Right ventricle myocardium superior (tissue), 1 donor: ENCODE results near the gene SH3GLB2. TPM values are rescaled to one million over a fixed set of nuclear protein-coding genes. Genes with fewer than 3 reads are reported as not detected.
"Not testable (repeated sequence)": the region's sequence is repeated elsewhere in the genome, so short reads cannot be mapped to it uniquely, and the experiment has no call there.

ENCODE experiments used
- ATAC-seq: fragments of 200-7000 bp; cut with Tn5 transposase; one replicate; pipeline ENCODE4 v1.9.1; 2020; ENCODE audit warnings: mild to moderate bottlenecking; ENCODE audit not compliant: poor library complexity
- DNase-seq: peaks from one replicate; pipeline ENCODE4 v3.0.0-alpha.2; 2020
- intact Hi-C: fragments of 100-400 bp; cut with DNase I; formaldehyde crosslinking; loops from one replicate; pipeline ENCODE4 v1.11.2; 2022
- total RNA-seq: library from RNA; stranded (reverse); fragmentation: NEBNext Ultra II Directional; extraction: Animal tissue kit (Norgen Biotek cat#: 25700); gene quantifications from one replicate; pipeline ENCODE4 v1.2.1, GENCODE V29; 2021
- donor health status: DM: no; HTN: yes; CAD: no; lungs with severe emphysema.

SH3GLB2 gene
- total RNA-seq, 1 donor from 2014 or later = 30.8 TPM

DNA sequence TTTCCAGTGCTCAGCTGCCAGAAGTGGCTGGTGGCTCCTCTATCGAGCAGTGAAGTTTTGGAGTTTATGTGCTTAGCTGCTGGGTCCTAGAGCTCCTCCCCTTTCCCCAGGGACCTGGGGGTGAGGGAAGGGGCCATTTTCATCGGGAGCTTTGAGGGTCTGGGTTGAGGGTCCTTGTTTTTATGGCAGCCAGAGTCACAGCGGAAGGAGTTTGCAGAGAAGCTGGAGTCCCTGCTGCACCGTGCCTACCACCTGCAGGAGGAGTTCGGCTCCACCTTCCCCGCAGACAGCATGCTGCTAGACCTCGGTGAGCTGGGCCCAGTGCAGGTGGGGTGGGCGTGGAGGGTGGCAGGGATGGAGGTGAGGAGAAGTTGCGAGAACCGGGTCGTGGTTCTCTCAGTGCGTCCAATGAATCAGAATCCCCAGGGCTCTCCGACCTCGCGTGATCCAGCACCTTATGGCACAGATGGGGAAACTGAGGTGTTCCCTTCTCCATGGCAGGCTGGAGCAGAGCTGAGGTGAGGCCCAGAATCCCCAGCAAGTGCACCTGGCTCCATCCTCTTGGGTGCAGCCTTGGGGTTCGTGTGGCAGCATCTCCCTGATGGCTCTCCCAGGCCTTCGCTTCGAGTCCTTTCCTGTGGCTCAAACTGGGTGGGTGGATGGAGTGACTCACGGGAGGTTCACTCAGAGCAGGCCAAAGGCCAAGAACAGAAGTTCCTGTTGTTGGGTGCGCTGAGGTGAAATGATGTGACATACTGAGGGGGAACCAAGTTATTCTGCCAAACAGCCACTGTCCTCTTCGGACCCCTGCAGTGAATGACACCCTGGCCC lies 31.0 kb upstream of the SH3GLB2 start:
- intact Hi-C loops = no loop called here

DNA sequence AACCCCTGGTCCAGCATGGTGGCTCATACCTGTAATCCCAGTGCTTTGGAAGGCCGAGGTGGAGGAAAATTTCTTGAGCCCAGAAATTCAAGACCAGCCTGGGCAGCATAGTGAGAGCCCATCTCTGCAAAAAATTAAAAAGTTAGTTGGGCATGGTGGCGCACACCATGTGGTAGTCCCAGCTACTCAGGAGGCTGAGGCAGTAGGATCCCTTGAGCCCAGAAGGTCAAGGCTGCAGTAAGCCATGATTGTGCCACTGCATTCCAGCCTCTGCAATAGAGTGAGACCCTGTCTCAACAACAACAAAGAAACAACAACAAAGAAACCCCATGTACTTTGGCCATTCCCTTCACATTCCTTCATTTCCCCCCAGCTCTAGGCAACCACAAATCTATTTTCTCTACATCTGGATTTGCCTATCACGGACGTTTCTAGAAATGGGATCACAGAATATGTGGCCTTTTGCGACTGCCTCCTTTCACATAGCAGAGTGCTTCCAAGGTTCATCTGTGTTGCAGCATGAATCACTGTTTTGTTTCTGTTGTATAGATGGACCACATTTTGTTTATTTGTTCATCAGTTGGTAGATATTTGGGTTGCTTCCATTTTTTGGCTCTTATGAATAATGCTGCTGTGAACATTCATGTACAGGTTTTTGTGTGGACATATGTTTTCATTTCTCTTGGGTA lies 26.2 kb upstream of the SH3GLB2 start:
- intact Hi-C loops = no loop called here
- DNase-seq (no peak), ATAC-seq (no peak)

More for the DNA sequence above, 31.0 kb upstream of the SH3GLB2 start:
- ATAC-seq (no peak), DNase-seq (no peak)

DNA sequence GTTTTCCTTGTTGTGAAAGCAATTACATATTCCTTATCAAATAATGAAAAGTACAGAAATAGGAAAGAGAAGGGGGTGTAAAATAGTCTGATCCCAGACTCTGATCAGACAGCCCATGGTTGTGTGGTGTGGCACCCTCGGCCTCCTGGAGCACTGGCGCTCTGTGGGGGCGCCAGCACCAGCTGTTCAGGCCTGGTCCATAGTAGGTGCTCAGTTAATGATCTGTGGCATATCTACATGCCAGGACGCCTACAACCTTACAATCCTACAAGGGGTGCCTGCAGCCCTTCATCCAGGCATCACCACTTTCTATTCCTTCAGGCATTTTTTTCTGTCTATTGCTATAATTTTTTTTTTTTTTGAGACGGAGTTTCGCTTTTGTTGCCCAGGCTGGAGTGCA lies 24.9 kb upstream of the SH3GLB2 start:
- no peak for ATAC-seq
- intact Hi-C loops = no loop called here
- DNase-seq = no peak

DNA sequence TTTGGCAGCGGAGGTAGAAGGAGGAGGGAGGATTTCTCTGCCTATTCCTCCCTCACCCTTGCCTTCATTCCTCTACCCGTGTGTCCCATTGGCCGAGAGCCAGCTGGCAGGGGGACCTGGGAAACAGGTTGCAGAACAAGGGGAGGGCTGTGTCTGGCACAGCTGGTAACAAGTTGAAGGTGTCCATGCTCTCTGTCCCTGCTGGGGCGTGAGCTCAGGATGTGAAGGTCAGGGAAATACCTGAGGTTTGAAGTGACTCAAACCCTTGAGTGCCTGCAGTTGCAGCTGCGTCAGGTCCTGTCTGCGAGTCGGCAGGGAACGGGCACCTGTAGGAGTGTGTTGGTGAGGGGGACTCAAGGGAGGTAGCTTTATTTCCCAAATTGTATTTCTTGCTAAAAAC lies 24.5 kb upstream of the SH3GLB2 start:
- intact Hi-C loops = no loop called here
- peak; percentile 94 for ATAC-seq
- peak; percentile 90 for DNase-seq

DNA sequence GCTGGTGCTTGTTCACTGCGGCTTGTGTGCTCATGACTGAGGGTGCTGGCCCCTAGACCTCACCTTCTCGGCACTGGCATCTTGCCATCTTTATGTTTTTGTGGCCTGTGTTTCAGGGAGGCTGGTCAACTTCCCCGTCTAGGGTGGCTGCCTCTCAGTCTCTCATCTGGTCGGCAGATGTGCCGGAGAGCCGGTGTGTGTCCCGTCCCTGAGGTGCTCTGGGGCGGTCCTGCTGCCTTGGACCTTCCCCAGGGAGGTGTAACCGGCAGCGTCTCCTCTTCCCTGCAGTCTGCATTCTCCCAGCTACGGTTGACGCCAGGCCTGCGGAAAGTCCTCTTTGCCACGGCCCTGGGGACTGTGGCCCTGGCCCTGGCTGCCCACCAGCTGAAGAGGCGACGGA lies 13.9 kb upstream of the SH3GLB2 start:
- no peak for DNase-seq
- ATAC-seq = no peak
- intact Hi-C loops = no loop called here

DNA sequence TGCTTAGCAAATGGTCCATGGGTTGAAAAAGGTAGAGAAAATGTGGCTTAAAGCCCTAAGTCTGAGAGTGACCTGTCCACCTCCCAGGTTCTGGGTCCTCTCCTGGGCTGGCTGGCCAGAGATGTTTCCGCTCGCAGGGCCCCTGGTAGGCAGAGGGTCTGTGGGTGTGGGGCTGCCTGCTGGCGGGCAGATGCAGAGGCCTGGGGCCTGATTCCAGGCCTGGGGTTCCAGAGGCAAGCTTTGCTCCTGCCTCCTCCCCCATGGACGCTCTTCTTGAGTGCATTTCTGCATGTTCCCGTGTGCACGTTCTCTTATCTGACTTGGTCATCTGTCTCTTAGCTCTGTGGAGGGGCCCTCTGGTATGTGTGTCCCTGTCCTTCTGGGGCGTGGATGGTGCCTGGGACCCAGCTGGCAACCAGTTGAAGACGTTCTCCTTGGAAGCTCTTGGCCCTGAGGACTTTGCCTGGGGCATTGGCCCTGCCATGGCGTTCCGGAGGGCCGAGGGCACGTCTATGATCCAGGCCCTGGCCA lies 12.0 kb upstream of the SH3GLB2 start:
- no peak for DNase-seq
- intact Hi-C loops = no loop called here
- ATAC-seq = no peak

DNA sequence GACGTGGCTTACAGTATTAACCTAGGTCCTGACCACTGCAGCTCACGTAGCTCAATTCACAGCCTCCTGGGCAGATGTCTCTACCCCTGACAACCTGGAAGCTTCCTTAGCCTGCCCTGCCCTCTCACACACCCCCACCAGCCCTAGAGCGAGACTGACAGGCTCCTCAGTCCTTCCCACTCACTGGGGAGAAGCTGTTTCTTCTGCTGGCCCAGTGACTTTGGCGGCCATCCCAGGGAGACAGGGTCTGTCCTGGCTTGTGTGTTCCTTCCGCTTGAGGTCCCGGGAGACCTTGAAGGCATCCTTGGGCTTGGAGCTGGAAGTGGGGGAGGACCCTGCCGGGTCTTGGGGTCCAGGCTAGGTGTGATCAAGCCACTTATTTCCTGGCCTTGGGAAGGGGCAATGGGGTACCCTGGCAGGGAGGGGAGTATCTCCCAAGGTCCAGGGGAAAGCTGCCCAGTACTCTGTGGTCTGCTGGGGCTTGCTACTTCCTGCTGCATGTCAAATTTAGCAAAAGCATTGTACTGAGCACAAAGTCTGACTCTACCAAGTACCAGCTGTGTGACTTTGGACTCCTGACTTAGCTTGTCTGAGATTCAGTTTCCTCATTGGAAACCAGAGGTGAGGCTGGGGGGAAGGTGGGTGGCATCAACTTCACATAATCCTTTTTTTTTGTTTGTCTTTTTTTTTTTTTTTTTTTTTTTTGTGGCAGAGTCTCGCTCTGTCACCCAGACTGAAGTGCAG lies 10.2 kb upstream of the SH3GLB2 start:
- intact Hi-C loops = no loop called here
- DNase-seq = peak; percentile 81
- ATAC-seq = peak; percentile 5

DNA sequence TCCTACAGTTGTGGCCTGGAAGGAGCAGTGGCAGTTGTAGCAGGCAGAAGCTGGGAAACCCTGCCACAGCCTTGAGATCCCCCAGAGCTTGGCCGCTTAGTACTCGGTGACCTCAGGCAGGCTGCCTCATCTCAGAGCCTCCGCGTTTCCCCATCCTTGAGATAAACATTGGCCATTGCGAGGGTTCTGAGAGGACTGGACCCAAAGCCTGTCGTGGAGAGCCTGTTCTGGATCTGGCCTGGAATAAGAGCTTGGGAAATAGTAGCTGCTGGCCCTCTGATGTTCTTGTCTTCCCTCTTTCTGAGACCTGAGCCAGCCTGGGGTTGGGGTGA lies 9.6 kb upstream of the SH3GLB2 start:
- ATAC-seq (no peak), DNase-seq (peak; percentile 63)
- intact Hi-C loops = no loop called here

DNA sequence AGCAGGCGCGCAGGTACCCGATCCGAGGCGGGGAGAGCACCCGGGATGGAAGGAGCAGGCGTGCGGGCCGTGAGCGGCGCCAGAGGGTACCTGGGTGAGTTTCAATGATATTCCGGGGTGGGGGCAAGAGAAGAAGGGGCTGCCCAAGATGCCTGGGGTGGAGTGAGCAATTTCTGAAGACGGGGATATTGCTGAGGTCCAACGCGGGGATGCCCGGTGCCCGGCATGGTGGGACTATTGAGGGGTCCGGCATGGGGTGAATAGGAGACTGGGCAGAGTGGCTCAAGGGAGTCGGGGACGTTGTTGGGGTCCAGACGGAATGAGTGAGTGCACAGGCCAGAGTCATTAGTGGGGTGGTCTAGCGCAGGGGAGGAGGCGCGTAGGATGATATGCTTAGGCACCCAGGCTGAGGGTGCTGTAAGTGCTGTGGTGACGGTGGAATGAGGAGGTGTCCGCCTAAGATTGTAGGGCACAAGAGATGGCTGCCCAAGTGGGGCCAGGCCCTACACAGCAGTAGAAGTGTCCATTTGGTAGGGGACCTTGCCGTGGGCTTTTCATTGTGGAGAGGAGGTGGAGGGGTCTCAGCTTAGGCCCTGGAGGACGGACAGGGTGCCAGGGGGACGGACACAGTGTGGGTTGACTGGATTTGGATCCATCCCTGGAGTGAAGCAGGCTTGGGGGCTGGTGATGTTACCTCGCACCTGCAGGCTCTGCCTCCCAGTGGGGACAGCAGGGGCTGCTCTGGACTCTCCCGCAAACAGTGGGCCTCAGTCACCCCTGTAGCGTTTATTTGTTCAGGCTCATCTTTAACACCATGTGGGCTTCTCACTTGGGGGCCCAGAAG lies 9.0 kb upstream of the SH3GLB2 start:
- ATAC-seq (peak; percentile 1), DNase-seq (no peak)
- intact Hi-C loops = no loop called here

DNA sequence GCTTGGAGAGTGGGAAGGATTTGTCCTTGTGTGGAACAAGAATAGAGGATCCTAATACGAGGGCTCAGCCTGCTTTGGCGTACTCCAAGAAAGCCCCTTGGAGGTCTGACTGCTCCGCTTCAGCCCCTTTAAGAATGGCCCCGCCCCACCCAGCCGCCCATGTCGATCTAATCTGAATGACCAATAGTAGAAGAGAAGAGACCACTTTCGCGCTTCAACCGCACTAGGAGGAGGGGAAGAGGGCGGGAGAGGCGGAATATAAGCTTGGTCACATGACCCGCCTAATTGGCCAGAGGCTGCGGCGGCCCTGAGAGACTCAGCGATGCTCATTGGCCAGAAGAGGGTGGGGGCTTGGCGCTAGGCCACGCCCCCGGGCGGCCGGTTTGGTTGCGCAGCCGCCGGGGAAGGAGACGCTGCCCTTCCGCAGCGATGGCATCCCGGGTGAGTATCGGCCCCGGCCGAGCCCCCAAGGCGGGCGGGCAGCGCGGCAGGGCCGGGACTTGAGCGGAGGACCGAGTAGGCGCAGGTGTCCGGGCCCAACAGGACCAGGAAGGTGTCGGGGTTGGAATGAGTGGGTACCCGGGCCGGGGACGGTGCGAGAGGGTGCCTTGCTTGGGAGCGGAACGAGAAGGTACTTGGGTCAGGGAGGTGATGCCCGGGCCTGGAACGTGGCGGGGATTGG lies 8.3 kb upstream of the SH3GLB2 start, which contains the start of gene MIGA2:
Gene MIGA2, plus strand, starts transcription at position 386 of the 682 bp plus-strand sequence. CDS start 3,969 bp downstream, outside the sequence.
- peak; percentile 99 for DNase-seq
- peak; percentile 97 for ATAC-seq
- intact Hi-C loops = no loop called here

DNA sequence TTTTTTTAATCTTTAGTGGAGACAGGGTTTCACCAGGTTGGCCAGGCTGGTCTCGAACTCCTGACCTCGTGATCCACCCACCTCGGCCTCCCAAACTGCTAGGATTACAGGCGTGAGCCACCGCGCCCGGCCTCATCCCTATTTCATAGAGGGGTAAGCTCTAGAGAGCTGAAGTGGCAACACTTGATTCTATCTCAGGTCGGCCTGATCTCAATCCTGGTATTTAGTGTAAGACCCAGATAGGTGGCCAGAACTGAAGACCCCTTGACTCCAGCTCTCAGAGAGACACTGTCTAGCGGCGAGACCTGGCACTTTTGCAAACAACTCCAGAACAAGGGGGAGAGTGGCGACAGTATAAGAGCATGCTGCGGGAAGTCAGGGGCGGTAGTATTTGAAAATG lies 7.7 kb upstream of the SH3GLB2 start:
- intact Hi-C loops = not testable (repeated sequence)

DNA sequence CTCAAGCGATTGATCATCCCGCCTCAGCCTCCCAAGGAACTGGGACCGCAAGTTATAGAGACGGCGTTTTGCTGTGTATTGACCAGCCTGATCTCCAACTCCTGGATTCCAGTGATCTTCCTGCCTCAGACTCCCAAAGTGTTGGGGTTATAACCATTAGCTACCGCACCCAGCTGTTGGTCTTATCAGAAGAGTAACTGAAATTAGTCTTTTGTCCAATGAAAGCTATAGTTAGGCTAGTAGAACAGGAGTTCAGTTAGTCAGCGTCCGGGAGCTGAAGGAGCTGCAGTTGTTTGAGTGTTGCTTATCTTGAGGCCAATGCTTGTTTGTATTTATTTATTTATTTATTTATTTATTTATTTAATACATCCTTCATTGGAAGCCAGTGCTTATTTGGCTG lies 5.1 kb upstream of the SH3GLB2 start:
- ATAC-seq (no peak), DNase-seq (no peak)
- intact Hi-C loops = no loop called here

More for the DNA sequence above, 7.7 kb upstream of the SH3GLB2 start:
- DNase-seq = not testable (repeated sequence)
- ATAC-seq = peak; percentile 26

DNA sequence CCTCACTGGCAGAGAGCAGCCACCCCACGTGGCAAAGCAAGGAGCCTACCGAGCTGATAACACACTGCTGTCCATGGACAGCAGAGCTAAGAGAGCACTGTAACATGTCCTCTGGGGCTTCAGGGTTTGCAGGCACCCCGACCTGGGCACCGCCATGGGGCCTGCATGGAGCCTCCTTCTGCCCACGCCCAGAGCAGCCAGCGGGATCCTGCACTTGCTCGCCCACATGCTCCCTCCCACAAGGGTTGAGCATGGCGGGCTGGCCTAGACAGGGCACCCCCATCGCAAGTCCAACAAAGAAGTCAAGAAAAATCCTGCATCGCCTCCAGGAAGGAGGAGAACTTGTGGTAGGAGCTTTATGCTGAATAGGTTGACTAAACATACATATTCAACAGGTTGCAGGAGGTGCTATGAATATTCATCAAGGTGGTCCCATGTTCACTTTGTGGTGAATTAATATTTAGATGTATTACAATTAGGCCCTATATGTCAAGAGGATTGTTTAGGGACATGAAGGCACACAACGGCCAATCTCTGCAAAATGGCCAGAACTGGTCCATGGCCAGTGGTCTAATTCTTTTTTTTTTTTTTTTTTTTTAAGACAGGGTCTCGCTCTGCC lies 4.5 kb upstream of the SH3GLB2 start:
- intact Hi-C loops = no loop called here
- ATAC-seq (no peak), DNase-seq (no peak)

DNA sequence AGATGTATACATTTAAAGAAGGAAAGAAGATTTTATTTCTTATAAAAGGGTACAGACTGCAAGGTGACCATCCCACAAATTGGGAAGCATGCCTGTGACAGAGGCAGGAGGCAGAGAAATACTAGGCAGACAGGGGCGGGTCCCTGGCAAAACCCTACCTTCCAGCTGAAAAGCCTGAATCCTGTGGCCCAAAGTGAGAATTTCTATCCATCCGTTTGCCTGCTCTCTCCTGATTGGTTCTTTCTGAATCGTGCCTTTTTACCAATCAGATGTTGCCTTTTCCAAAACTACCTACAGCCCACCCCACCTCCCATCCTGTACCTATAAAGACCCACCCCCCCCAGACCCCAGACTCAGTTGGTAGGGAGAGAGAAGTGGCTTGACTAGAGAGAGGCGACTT lies 3.4 kb upstream of the SH3GLB2 start:
- DNase-seq (no peak), ATAC-seq (no peak)
- intact Hi-C loops = no loop called here

DNA sequence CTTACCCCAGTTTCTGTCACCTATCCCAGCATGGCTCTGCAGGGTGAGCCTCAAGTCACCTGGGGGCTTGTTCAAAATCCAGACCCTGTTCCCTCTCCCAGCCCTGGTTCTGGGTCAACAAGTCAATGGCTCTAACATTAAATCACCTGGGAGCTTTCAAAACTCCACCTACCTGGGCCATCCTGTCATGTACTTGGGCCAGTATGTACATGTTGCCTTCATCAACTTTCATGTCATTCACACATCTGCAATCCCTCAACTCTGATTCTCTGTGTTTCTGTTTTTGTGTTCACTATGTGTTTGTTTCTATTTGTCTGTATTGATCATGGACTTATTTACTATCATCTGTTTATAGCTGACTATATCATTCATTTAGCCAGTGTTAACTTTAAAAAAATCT lies 2.1 kb upstream of the SH3GLB2 start:
- intact Hi-C loops = no loop called here
- DNase-seq (no peak), ATAC-seq (no peak)

DNA sequence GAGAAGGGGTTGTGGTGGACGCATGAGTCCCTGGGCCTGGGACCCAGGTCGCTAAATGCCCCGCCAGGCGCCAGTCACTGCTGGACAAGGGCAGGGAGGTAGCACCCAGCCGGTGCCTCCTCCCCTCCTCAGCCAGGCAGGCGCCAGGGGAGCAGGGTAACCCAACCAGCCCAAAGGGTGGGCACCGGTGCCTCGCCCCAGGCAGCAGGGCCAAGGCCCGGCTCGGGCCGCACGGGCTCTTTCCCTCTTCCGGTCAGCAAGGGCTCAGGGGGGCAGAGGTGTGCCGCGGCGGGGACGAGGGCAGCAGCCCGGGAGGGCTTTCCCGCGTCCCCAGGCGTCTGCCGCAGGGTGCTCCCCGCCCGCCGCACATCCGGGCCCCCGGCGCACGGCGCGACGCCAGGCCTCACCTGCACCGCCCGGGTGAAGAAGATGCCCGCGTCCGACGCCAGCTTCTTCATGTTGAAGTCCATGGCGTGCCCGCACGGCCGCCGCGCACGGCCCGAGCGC lies 393 bp downstream of the SH3GLB2 start:
- no peak for DNase-seq
- intact Hi-C loops = no loop called here
- ATAC-seq = peak; percentile 15

DNA sequence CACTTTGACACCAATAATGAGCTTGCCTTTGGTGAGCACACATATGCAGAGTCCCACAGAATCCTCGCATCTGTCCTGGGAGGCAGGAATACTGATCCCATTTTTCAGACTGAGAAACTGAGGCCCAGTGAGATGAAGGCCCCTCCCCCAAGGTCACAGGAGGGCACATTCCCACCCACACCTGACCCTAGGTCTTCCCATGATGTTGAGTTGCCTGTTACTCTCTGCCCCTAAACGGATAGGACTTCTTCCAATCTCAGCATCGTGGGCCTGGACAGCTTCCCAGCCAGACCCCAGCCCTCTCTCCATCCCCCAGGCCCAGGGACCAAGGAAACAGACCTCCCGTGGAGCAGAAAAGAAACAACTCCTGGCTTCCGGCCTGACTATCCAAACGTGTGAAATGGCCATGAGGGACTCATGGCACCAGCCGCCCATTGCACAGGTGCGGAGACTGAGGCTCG lies 877 bp downstream of the SH3GLB2 start:
- intact Hi-C loops = no loop called here
- DNase-seq (no peak), ATAC-seq (no peak)
